Measurements from ENCODE around the gene FAM53A.

GRCh38 chr4:1593458-1593857, 90.7 kb downstream of the FAM53A start:
- no peak for TF ChIP-seq CTCF (IDR thresholded peaks at IDR 0.05)
- TF ChIP-seq POLR2A (IDR thresholded peaks at IDR 0.05) = no peak
